ENCODE measurements around the gene HAL.

The HAL gene

GRCh38 chr12:95996034-95996658, at the start of gene HAL:
Gene HAL (minus strand): TSS chr12:95996344. CDS start chr12:95995910, 434 bp downstream.
- DNase-seq (ENCODE audit: low spot score), result peak; percentile 46

- DNase-seq (ENCODE audit: low spot score), result no peak
These were observed 49.4 kb upstream of the HAL start for GRCh38 chr12:96045566-96045965.

- DNase-seq (ENCODE audit: low spot score), result no peak
These were observed 48.8 kb upstream of the HAL start for GRCh38 chr12:96044943-96045290.

- DNase-seq (ENCODE audit: low spot score), result no peak
These were observed 48.1 kb upstream of the HAL start for GRCh38 chr12:96044017-96044942.

- no peak for DNase-seq (ENCODE audit: low spot score)
These were observed 45.0 kb upstream of the HAL start for GRCh38 chr12:96041181-96041580.

- no peak for DNase-seq (ENCODE audit: low spot score)
These were observed 44.4 kb upstream of the HAL start for GRCh38 chr12:96040305-96041133.

- no peak for DNase-seq (ENCODE audit: low spot score)
These were observed 43.4 kb upstream of the HAL start for GRCh38 chr12:96039516-96039915.

- no peak for DNase-seq (ENCODE audit: low spot score)
These were observed 40.8 kb upstream of the HAL start for GRCh38 chr12:96036765-96037455.

GRCh38 chr12:96035283-96036236, 39.4 kb upstream of the HAL start, which contains the start of gene LTA4H:
Gene LTA4H (minus strand): TSS chr12:96035587. CDS start chr12:96035519, 68 bp downstream.
- DNase-seq (ENCODE audit: low spot score), result peak; percentile 79

- DNase-seq (ENCODE audit: low spot score), result peak; percentile 40
These were observed 38.6 kb upstream of the HAL start for GRCh38 chr12:96034621-96035282.

GRCh38 chr12:96033549-96034389, 37.6 kb upstream of the HAL start:
- DNase-seq (ENCODE audit: low spot score), result no peak

- no peak for DNase-seq (ENCODE audit: low spot score)
These were observed 33.7 kb upstream of the HAL start for GRCh38 chr12:96029826-96030225.

- no peak for DNase-seq (ENCODE audit: low spot score)
These were observed 32.4 kb upstream of the HAL start for GRCh38 chr12:96028538-96028937.

GRCh38 chr12:96026331-96026730, 30.2 kb upstream of the HAL start:
- DNase-seq (ENCODE audit: low spot score), result no peak

GRCh38 chr12:96025518-96025917, 29.4 kb upstream of the HAL start:
- DNase-seq (ENCODE audit: low spot score), result no peak

- no peak for DNase-seq (ENCODE audit: low spot score)
These were observed 24.3 kb upstream of the HAL start for GRCh38 chr12:96020314-96021003.

- DNase-seq (ENCODE audit: low spot score), result peak; percentile 19
These were observed 19.5 kb upstream of the HAL start for GRCh38 chr12:96015672-96016071.

GRCh38 chr12:96014943-96015599, 18.9 kb upstream of the HAL start:
- no peak for DNase-seq (ENCODE audit: low spot score)

Measured in HuH-7 (cell line).